HepG2 (cell line): Measurements from ENCODE around the gene SP5. TPM values are rescaled to one million over a fixed set of nuclear protein-coding genes. Genes with fewer than 3 reads are reported as not detected.

Experiments used
- AKNA ChIP-seq: sonication (generic); formaldehyde crosslinking; IDR thresholded peaks from 2 replicates; pipeline ENCODE4 v1.4.0; 2020; ENCODE audit warnings: missing genetic modification reagents, borderline replicate concordance
- ARNTL ChIP-seq: sonication (generic); formaldehyde crosslinking; IDR thresholded peaks from 2 replicates; pipeline ENCODE4 v1.4.0; 2020; ENCODE audit warnings: mild to moderate bottlenecking, missing genetic modification reagents
- ATF1 ChIP-seq: IDR thresholded peaks from 2 replicates; pipeline ENCODE4 v1.6.1; 2016; ENCODE audit warnings: mild to moderate bottlenecking, control low read depth
- DZIP1 ChIP-seq: sonication (generic); formaldehyde crosslinking; IDR thresholded peaks from 2 replicates; pipeline ENCODE4 v1.5.0; 2020; ENCODE audit warnings: mild to moderate bottlenecking, missing genetic modification reagents
- EP300 ChIP-seq, 3 experiments: sonication (generic) in 1 of 3; formaldehyde crosslinking in 1 of 3; IDR thresholded peaks; 2 replicates each; pipeline versions ENCODE4 v1.5.1 to v1.6.1; 2011 to 2020; ENCODE audit warnings: low read depth in 2 of 3, low read length in 2 of 3, borderline replicate concordance in 1 of 3, improper control_type of control experiment in 1 of 3, mild to moderate bottlenecking in 1 of 3, missing genetic modification reagents in 1 of 3, moderate library complexity in 1 of 3
- HES4 ChIP-seq: sonication (generic); formaldehyde crosslinking; IDR thresholded peaks from 2 replicates; pipeline ENCODE4 v1.9.0; 2021; ENCODE audit warnings: mild to moderate bottlenecking, missing genetic modification reagents, borderline replicate concordance
- HMG20B ChIP-seq: conservative IDR thresholded peaks from 2 replicates; pipeline ENCODE4 v1.6.1; 2016; ENCODE audit warnings: missing genetic modification reagents, missing compliant biosample characterization
- MLLT10 ChIP-seq: sonication (generic); formaldehyde crosslinking; IDR thresholded peaks from 2 replicates; pipeline ENCODE4 v1.4.0; 2020; ENCODE audit warnings: missing genetic modification reagents
- MXD1 ChIP-seq: sonication (generic); formaldehyde crosslinking; IDR thresholded peaks from 2 replicates; pipeline ENCODE4 v1.4.0; 2020; ENCODE audit warnings: mild to moderate bottlenecking, missing genetic modification reagents
- NR2C2 ChIP-seq: sonication (generic); formaldehyde crosslinking; IDR thresholded peaks from 2 replicates; pipeline ENCODE4 v1.4.0; 2020; ENCODE audit warnings: missing genetic modification reagents, mild to moderate bottlenecking, moderate library complexity, borderline replicate concordance
- PCBP1 ChIP-seq: fragments of 200-400 bp; formaldehyde crosslinking; IDR thresholded peaks from 2 replicates; pipeline ENCODE4 v1.6.1; 2017; ENCODE audit warnings: mild to moderate bottlenecking, low read depth, low read length, borderline replicate concordance
- RBAK ChIP-seq: sonication (generic); formaldehyde crosslinking; IDR thresholded peaks from 2 replicates; pipeline ENCODE4 v1.5.1; 2020; ENCODE audit warnings: mild to moderate bottlenecking, missing genetic modification reagents
- TARDBP ChIP-seq: sonication (generic); formaldehyde crosslinking; IDR thresholded peaks from 2 replicates; pipeline ENCODE4 v1.8.0; 2022; ENCODE audit warnings: mild to moderate bottlenecking, missing genetic modification reagents
- ZC3H13 ChIP-seq: sonication (generic); formaldehyde crosslinking; IDR thresholded peaks from 2 replicates; pipeline ENCODE4 v1.8.1; 2023; ENCODE audit warnings: mild to moderate bottlenecking, missing genetic modification reagents, moderate library complexity
- ZFAT ChIP-seq: sonication (generic); formaldehyde crosslinking; conservative IDR thresholded peaks from 2 replicates; pipeline ENCODE4 v1.8.1; 2023; ENCODE audit warnings: missing genetic modification reagents, inconsistent platforms
- ZNF362 ChIP-seq: sonication (generic); formaldehyde crosslinking; IDR thresholded peaks from 2 replicates; pipeline ENCODE4 v1.4.0; 2020; ENCODE audit warnings: missing genetic modification reagents, mild to moderate bottlenecking, borderline replicate concordance
- ZNF652 ChIP-seq: IDR thresholded peaks from 2 replicates; pipeline ENCODE4 v1.6.1; 2016; ENCODE audit warnings: low read depth, borderline replicate concordance
- ZNF724P ChIP-seq: sonication (generic); formaldehyde crosslinking; IDR thresholded peaks from 2 replicates; pipeline ENCODE4 v1.8.0; 2022; ENCODE audit warnings: missing genetic modification reagents, borderline replicate concordance
- ZNF768 ChIP-seq: sonication (generic); formaldehyde crosslinking; IDR thresholded peaks from 2 replicates; pipeline ENCODE4 v1.4.0; 2020; ENCODE audit warnings: missing genetic modification reagents
- polyA plus RNA-seq, 8 experiments: library from polyadenylated mRNA; depleted of rRNA in 3 of 8; stranded (reverse) in 7 of 8; unstranded in 1 of 8; fragments of >200 nt; fragmentation: Illumina TruSeq in 4 of 8; extraction: Trizol in 4 of 8; gene quantifications; 2 replicates each; pipeline versions ENCODE4 v1.2.1 to v1.2.3, GENCODE V29; 2011 to 2016; ENCODE audit warnings: low read depth in 4 of 8, missing spikeins in 1 of 8, mixed read lengths in 1 of 8; ENCODE audit not compliant: insufficient read depth in 1 of 8
- total RNA-seq, 5 experiments: library from RNA; depleted of rRNA; stranded (reverse); fragments of >200 nt; fragmentation: Illumina TruSeq; extraction: Trizol; gene quantifications; 2 replicates each; pipeline ENCODE4 v1.2.3, GENCODE V29; 2016; ENCODE audit warnings: low read depth in 1 of 5

The SP5 gene
- total and polyA plus RNA-seq, 2 of the 13 experiments (the other 11 are each of a cell fraction or from before 2014, with no cell fraction given): 50.8 to 119 TPM

GRCh38 chr2:170716851-170717598 lies 1.9 kb downstream of the SP5 start (continued):
- TF ChIP-seq ZNF362 (CRISPR knock-in tag): no peak; the same call in 1 of the 2 replicates
- TF ChIP-seq EP300 (IDR thresholded peaks at IDR 0.05; ENCODE audit: low read depth in 2 of 2, low read length in 2 of 2): 0 out of 4 replicates have a peak, but pooled peaks of 1 of the 2 experiments have one; percentile 18
- TF ChIP-seq EP300 (CRISPR knock-in tag; IDR thresholded peaks at IDR 0.05; ENCODE audit: borderline replicate concordance): no peak
- TF ChIP-seq ZNF724P (CRISPR knock-in tag): no peak
- peak; percentile 83 for TF ChIP-seq HES4 (CRISPR knock-in tag)
- TF ChIP-seq HMG20B: 0 out of 2 replicates have a peak, but pooled peaks have one; percentile 5
- TF ChIP-seq RBAK (CRISPR knock-in tag): no peak
- TF ChIP-seq AKNA (CRISPR knock-in tag): no peak; the same call in 1 of the 2 replicates
- TF ChIP-seq DZIP1 (CRISPR knock-in tag): 0 out of 2 replicates have a peak, but pooled peaks have one; percentile 82
- TF ChIP-seq TARDBP (CRISPR knock-in tag): 0 out of 2 replicates have a peak, but pooled peaks have one; percentile 12
- TF ChIP-seq ARNTL (CRISPR knock-in tag): peak; percentile 92
- no peak for TF ChIP-seq PCBP1
- TF ChIP-seq ZNF768 (CRISPR knock-in tag): peak; percentile 81
- peak; percentile 100 for TF ChIP-seq ZC3H13 (CRISPR knock-in tag)
- TF ChIP-seq ZNF652 (CRISPR knock-in tag): no peak
- TF ChIP-seq MXD1 (CRISPR knock-in tag): peak; percentile 98
- no peak for TF ChIP-seq ZFAT (CRISPR knock-in tag)
- TF ChIP-seq ATF1 (CRISPR knock-in tag): no peak
- peak; percentile 46; the same call in 1 of the 2 replicates for TF ChIP-seq NR2C2 (CRISPR knock-in tag)
- peak; percentile 62; the same call in 1 of the 2 replicates for TF ChIP-seq MLLT10 (CRISPR knock-in tag)
